ENCODE measurements around the gene DUXA.

Gene DUXA

GRCh38 chr19:57105976-57106721 is 61.1 kb downstream of the DUXA start:
- DNase-seq (ENCODE audit: low read depth), result no peak

All from activated T-helper 9 cell treated with anti-CD3 and anti-CD28 coated beads, Interleukin-2, amount 50 U/mL, for 16 hours (primary cell).